HepG2 (cell line): ENCODE measurements around the gene KDM1B. TPM values are rescaled to one million over a fixed set of nuclear protein-coding genes. Genes with fewer than 3 reads are reported as not detected.

Experiments used
- CREBL2 ChIP-seq: sonication (generic); formaldehyde crosslinking; IDR thresholded peaks from 2 replicates; pipeline ENCODE4 v1.8.1; 2023; ENCODE audit warnings: missing genetic modification reagents, mild to moderate bottlenecking, borderline replicate concordance
- HMG20B ChIP-seq: conservative IDR thresholded peaks from 2 replicates; pipeline ENCODE4 v1.6.1; 2016; ENCODE audit warnings: missing genetic modification reagents, missing compliant biosample characterization
- IRX3 ChIP-seq: sonication (generic); formaldehyde crosslinking; IDR thresholded peaks from 2 replicates; pipeline ENCODE4 v1.8.1; 2023; ENCODE audit warnings: mild to moderate bottlenecking, low read depth, missing genetic modification reagents, borderline replicate concordance
- JARID2 ChIP-seq: sonication (generic); formaldehyde crosslinking; IDR thresholded peaks from 2 replicates; pipeline ENCODE4 v1.8.1; 2023; ENCODE audit warnings: missing genetic modification reagents, inconsistent platforms; ENCODE audit not compliant: insufficient replicate concordance
- MBD4 ChIP-seq: IDR thresholded peaks from 2 replicates; pipeline ENCODE4 v1.6.1; 2012; ENCODE audit warnings: low read length, inconsistent platforms, borderline replicate concordance
- MEIS2 ChIP-seq: sonication (generic); formaldehyde crosslinking; IDR thresholded peaks from 2 replicates; pipeline ENCODE4 v1.9.0; 2021; ENCODE audit warnings: mild to moderate bottlenecking, missing genetic modification reagents
- THAP9 ChIP-seq: sonication (generic); formaldehyde crosslinking; IDR thresholded peaks from 2 replicates; pipeline ENCODE4; 2020; ENCODE audit warnings: missing genetic modification reagents, mild to moderate bottlenecking, borderline replicate concordance
- THRA ChIP-seq: sonication (generic); formaldehyde crosslinking; IDR thresholded peaks from 2 replicates; pipeline ENCODE4 v1.4.0; 2020; ENCODE audit warnings: missing genetic modification reagents, borderline replicate concordance
- ZMAT3 ChIP-seq: sonication (generic); formaldehyde crosslinking; conservative IDR thresholded peaks from 2 replicates; pipeline ENCODE4 v1.7.0; 2021; ENCODE audit warnings: missing genetic modification reagents
- ZNF142 ChIP-seq: sonication (generic); formaldehyde crosslinking; IDR thresholded peaks from 2 replicates; pipeline ENCODE4 v1.4.0; 2020; ENCODE audit warnings: missing genetic modification reagents
- ZNF33B ChIP-seq: sonication (generic); formaldehyde crosslinking; IDR thresholded peaks from 2 replicates; pipeline ENCODE4 v1.5.1; 2020; ENCODE audit warnings: mild to moderate bottlenecking, missing genetic modification reagents
- ZNF574 ChIP-seq: sonication (generic); formaldehyde crosslinking; IDR thresholded peaks from 2 replicates; pipeline ENCODE4 v1.4.0; 2020; ENCODE audit warnings: missing genetic modification reagents
- ZNF737 ChIP-seq: sonication (generic); formaldehyde crosslinking; IDR thresholded peaks from 2 replicates; pipeline ENCODE4 v1.5.0; 2020; ENCODE audit warnings: missing genetic modification reagents, mild to moderate bottlenecking, borderline replicate concordance
- ZNF746 ChIP-seq: sonication (generic); formaldehyde crosslinking; IDR thresholded peaks from 2 replicates; pipeline ENCODE4 v1.8.0; 2022; ENCODE audit warnings: mild to moderate bottlenecking, missing genetic modification reagents
- polyA plus RNA-seq, 8 experiments: library from polyadenylated mRNA; depleted of rRNA in 3 of 8; stranded (reverse) in 7 of 8; unstranded in 1 of 8; fragments of >200 nt; fragmentation: Illumina TruSeq in 4 of 8; extraction: Trizol in 4 of 8; gene quantifications; 2 replicates each; pipeline versions ENCODE4 v1.2.1 to v1.2.3, GENCODE V29; 2011 to 2016; ENCODE audit warnings: low read depth in 4 of 8, missing spikeins in 1 of 8, mixed read lengths in 1 of 8; ENCODE audit not compliant: insufficient read depth in 1 of 8
- total RNA-seq, 5 experiments: library from RNA; depleted of rRNA; stranded (reverse); fragments of >200 nt; fragmentation: Illumina TruSeq; extraction: Trizol; gene quantifications; 2 replicates each; pipeline ENCODE4 v1.2.3, GENCODE V29; 2016; ENCODE audit warnings: low read depth in 1 of 5

KDM1B gene
- total and polyA plus RNA-seq, 2 of the 13 experiments (the other 11 are each of a cell fraction or from before 2014, with no cell fraction given) = 9.8 to 13.2 TPM

GRCh38 chr6:18155864-18156421, 721 bp downstream of the KDM1B start (continued):
- 0 out of 2 replicates have a peak, but pooled peaks have one; percentile 8 for TF ChIP-seq THRA (CRISPR knock-in tag)
- no peak for TF ChIP-seq JARID2 (CRISPR knock-in tag)
- no peak for TF ChIP-seq HMG20B (CRISPR knock-in tag)
- no peak for TF ChIP-seq MBD4
- no peak for TF ChIP-seq ZNF746
- no peak; the same call in 1 of the 2 replicates for TF ChIP-seq CREBL2 (CRISPR knock-in tag)
- TF ChIP-seq ZNF737 (CRISPR knock-in tag) = no peak
- TF ChIP-seq IRX3 (CRISPR knock-in tag) = no peak; the same call in 1 of the 2 replicates
- no peak for TF ChIP-seq ZMAT3 (CRISPR knock-in tag)
- TF ChIP-seq THAP9 (CRISPR knock-in tag) = peak; percentile 77; the same call in 1 of the 2 replicates
- TF ChIP-seq MEIS2 (CRISPR knock-in tag) = no peak; the same call in 1 of the 2 replicates
- TF ChIP-seq ZNF142 = no peak
- TF ChIP-seq ZNF33B (CRISPR knock-in tag) = peak; percentile 19; the same call in 1 of the 2 replicates
- peak; percentile 84 for TF ChIP-seq ZNF574
